Kidney epithelial cell (primary cell): ENCODE measurements around the gene GPC4. TPM values are rescaled to one million over a fixed set of nuclear protein-coding genes. Genes with fewer than 3 reads are reported as not detected.

ENCODE experiments used
- DNase-seq: peaks from one replicate; pipeline ENCODE4 v3.0.0-alpha.2; 2010; ENCODE audit warnings: low read depth
- H3K27me3 ChIP-seq: 2 replicates; pipeline ENCODE4 v1.6.0; 2011; ENCODE audit warnings: low read length; ENCODE audit not compliant: control insufficient read depth, insufficient read depth
- H3K36me3 ChIP-seq: 2 replicates; pipeline ENCODE4 v1.5.1; 2011; ENCODE audit warnings: low read length; ENCODE audit not compliant: control insufficient read depth, insufficient read depth
- H3K4me3 ChIP-seq: 2 replicates; pipeline ENCODE4 v1.5.1; 2011; ENCODE audit warnings: low read depth, mild to moderate bottlenecking, control low read depth, low read length
- CTCF ChIP-seq: IDR thresholded peaks from 2 replicates; pipeline ENCODE4 v1.5.1; 2011; ENCODE audit warnings: mild to moderate bottlenecking, moderate library complexity, low read length, control low read depth, inconsistent platforms; ENCODE audit not compliant: insufficient read depth, poor library complexity, severe bottlenecking
- total RNA-seq: library from RNA; depleted of rRNA; stranded (reverse); fragments of >200 nt; gene quantifications from 2 replicates; pipeline ENCODE4 v1.2.3, GENCODE V29; 2015

The GPC4 gene
- 33.1 and 34.7 TPM in 2 replicates for total RNA-seq

GRCh38 chrX:133415276-133416105 is at the start of gene GPC4:
Gene GPC4 (minus strand): TSS chrX:133415489. CDS start chrX:133414965, 524 bp downstream.
- H3K27me3 ChIP-seq: no peaks in the 10 kb centered on the region
- no peak for TF ChIP-seq CTCF
- peak within 1 kb of the TSS; percentile 63 for H3K4me3 ChIP-seq
- H3K36me3 ChIP-seq: no peaks in the 10 kb centered on the region
- no peak for DNase-seq

- DNase-seq: no peak
- no peak for TF ChIP-seq CTCF
- Histone ChIP-seq H3K36me3 (no peaks in the 10 kb centered on the region), H3K4me3 (no peak overlapping the region), H3K27me3 (no peaks in the 10 kb centered on the region)
Measured at GRCh38 chrX:133461231-133461630, 45.9 kb upstream of the GPC4 start.

- Histone ChIP-seq H3K4me3 (no peak overlapping the region), H3K27me3 (peaks cover 2% of the 10 kb centered on the region), H3K36me3 (no peaks in the 10 kb centered on the region)
- DNase-seq: no peak
- TF ChIP-seq CTCF: no peak
Measured at GRCh38 chrX:133454924-133455323, 39.6 kb upstream of the GPC4 start.

- Histone ChIP-seq H3K27me3 (peaks cover 2% of the 10 kb centered on the region), H3K36me3 (no peaks in the 10 kb centered on the region), H3K4me3 (no peak overlapping the region)
- no peak for DNase-seq
- no peak for TF ChIP-seq CTCF
Measured at GRCh38 chrX:133454491-133454914, 39.2 kb upstream of the GPC4 start.

- Histone ChIP-seq H3K4me3 (no peak overlapping the region), H3K27me3 (no peaks in the 10 kb centered on the region), H3K36me3 (no peaks in the 10 kb centered on the region)
- DNase-seq: no peak
- TF ChIP-seq CTCF: no peak
Measured at GRCh38 chrX:133448512-133449076, 33.3 kb upstream of the GPC4 start.
